Activated CD4-positive, alpha-beta T cell treated with anti-CD3 and anti-CD28 coated beads for 24 hours (primary cell): ENCODE results near the gene LYVE1.

Experiments
- DNase-seq, 2 donors: peaks; one replicate each; pipeline ENCODE4 v3.0.0-alpha.2; 2020; ENCODE audit warnings: low read depth in 2 of 2

Gene LYVE1

GRCh38 chr11:10522921-10523320 lies 45.5 kb downstream of the LYVE1 start:
- DNase-seq: no peak

GRCh38 chr11:10522276-10522675 lies 46.2 kb downstream of the LYVE1 start:
- no peak for DNase-seq

- DNase-seq: no peak
Observed at GRCh38 chr11:10520562-10520961, 47.9 kb downstream of the LYVE1 start.

- no peak for DNase-seq
Observed at GRCh38 chr11:10519630-10520029, 48.8 kb downstream of the LYVE1 start.

- no peak for DNase-seq
Observed at GRCh38 chr11:10518891-10519290, 49.6 kb downstream of the LYVE1 start.

- no peak for DNase-seq
Observed at GRCh38 chr11:10518123-10518522, 50.3 kb downstream of the LYVE1 start.

- DNase-seq: no peak
Observed at GRCh38 chr11:10515418-10515817, 53.0 kb downstream of the LYVE1 start.

GRCh38 chr11:10514709-10515108 lies 53.8 kb downstream of the LYVE1 start:
- DNase-seq: no peak

GRCh38 chr11:10514202-10514601 lies 54.3 kb downstream of the LYVE1 start:
- no peak for DNase-seq

GRCh38 chr11:10511181-10511621 lies 57.3 kb downstream of the LYVE1 start:
- DNase-seq: no peak
